HepG2 (cell line): ENCODE measurements around the gene GRIP1. TPM values are rescaled to one million over a fixed set of nuclear protein-coding genes. Genes with fewer than 3 reads are reported as not detected.

Experiments
- ATAC-seq: fragments of 200-7000 bp; cut with Tn5 transposase; 3 replicates; pipeline ENCODE4 v1.9.1; 2020; ENCODE audit warnings: mild to moderate bottlenecking, moderate library complexity
- BruUV-seq: library from RNA; stranded (reverse); fragments of 400-500 nt; replicated peaks from 2 replicates; lab custom pipeline; 2021; lab: Mats Ljungman, UMichigan
- CTCF ChIA-PET: fragments of 300-600 bp; formaldehyde crosslinking; extraction: SDS; loops from one replicate; lab custom pipeline; 2021; ENCODE audit warnings: low total read pairs, inconsistent platforms, low intra/inter-chr PET ratio; lab: Yijun Ruan, JAX
- POLR2A ChIA-PET: fragments of 350-600 bp; sonication (Branson Sonifier 250); formaldehyde crosslinking; loops from one replicate; lab custom pipeline; 2020; ENCODE audit warnings: antibody characterized with exemption, inconsistent platforms; lab: Yijun Ruan, JAX
- DNase-seq: peaks from one replicate; pipeline ENCODE4 v3.0.0-alpha.2; 2015; ENCODE audit warnings: low spot score
- FAIRE-seq: peaks from 3 replicates; lab custom pipeline; 2011; peaks lifted over from hg19 to GRCh38; lab: Jason Lieb, UNC
- H2AFZ ChIP-seq: one replicate; pipeline ENCODE4 v1.6.1; 2011; ENCODE audit warnings: low read length, inconsistent platforms
- H3K27ac ChIP-seq: fragments of 300-600 bp; 3 replicates; pipeline ENCODE4 v1.8.0; 2011; ENCODE audit warnings: mixed run types, mild to moderate bottlenecking, mixed read lengths, low read length, inconsistent platforms; ENCODE audit not compliant: insufficient read depth; ENCODE audit errors: extremely low read length
- H3K27me3 ChIP-seq, 2 experiments: fragments of 200-600 bp in 1 of 2; 2 replicates in 1 of 2; 3 replicates in 1 of 2; pipeline versions ENCODE4 v1.6.0 to v1.8.0; 2011; ENCODE audit warnings: low read length in 2 of 2, mild to moderate bottlenecking in 2 of 2, moderate library complexity in 2 of 2, inconsistent platforms in 1 of 2; ENCODE audit not compliant: insufficient read depth in 2 of 2, control insufficient read depth in 1 of 2
- H3K36me3 ChIP-seq, 2 experiments: fragments of 200-600 bp in 1 of 2; replicated peaks in 1 of 2; 2 replicates in 1 of 2; 3 replicates in 1 of 2; pipeline versions ENCODE4 v1.5.1 to v1.8.0; 2011; ENCODE audit warnings: low read length in 2 of 2, inconsistent platforms in 1 of 2; ENCODE audit not compliant: insufficient read depth in 2 of 2, control insufficient read depth in 1 of 2
- H3K4me1 ChIP-seq: 2 replicates; pipeline ENCODE4 v1.5.1; 2012; ENCODE audit warnings: low read length, inconsistent platforms; ENCODE audit not compliant: insufficient read depth
- H3K4me2 ChIP-seq: 2 replicates; pipeline ENCODE4 v1.6.0; 2011; ENCODE audit warnings: low read depth, low read length, inconsistent platforms
- H3K4me3 ChIP-seq, 3 experiments: fragments of 200-600 bp in 1 of 3; sonication (generic), shearing (Covaris generic) in 1 of 3; replicated peaks in 1 of 3; 2 replicates each; pipeline ENCODE4 v1.5.1; 2011 to 2016; ENCODE audit warnings: low read length in 3 of 3, inconsistent platforms in 2 of 3, low read depth in 2 of 3, mild to moderate bottlenecking in 2 of 3, control low read depth in 1 of 3, mixed read lengths in 1 of 3; ENCODE audit not compliant: insufficient read depth in 1 of 3
- H3K79me2 ChIP-seq: one replicate; pipeline ENCODE4 v1.6.1; 2011; ENCODE audit warnings: low read length, inconsistent platforms; ENCODE audit not compliant: insufficient read depth
- H3K9ac ChIP-seq: 2 replicates; pipeline ENCODE4 v1.6.0; 2011; ENCODE audit warnings: mild to moderate bottlenecking, low read depth, low read length, inconsistent platforms; ENCODE audit not compliant: insufficient read depth
- H3K9me3 ChIP-seq: 2 replicates; pipeline ENCODE4 v1.5.1; 2012; ENCODE audit warnings: mild to moderate bottlenecking, low read length
- H4K20me1 ChIP-seq: 2 replicates; pipeline ENCODE4 v1.6.0; 2011; ENCODE audit warnings: inconsistent platforms, mild to moderate bottlenecking, low read length, moderate library complexity; ENCODE audit not compliant: insufficient read depth
- ATF1 ChIP-seq: IDR thresholded peaks from 2 replicates; pipeline ENCODE4 v1.6.1; 2016; ENCODE audit warnings: mild to moderate bottlenecking, control low read depth
- BRD4 ChIP-seq: sonication (generic); formaldehyde crosslinking; IDR thresholded peaks from 2 replicates; pipeline ENCODE4 v1.4.0; 2020; ENCODE audit warnings: missing genetic modification reagents
- KDM4B ChIP-seq: sonication (generic); formaldehyde crosslinking; IDR thresholded peaks from 2 replicates; pipeline ENCODE4 v1.4.0; 2020; ENCODE audit warnings: missing genetic modification reagents
- KDM5B ChIP-seq: sonication (generic); formaldehyde crosslinking; IDR thresholded peaks from 2 replicates; pipeline ENCODE4 v1.4.0; 2020; ENCODE audit warnings: missing genetic modification reagents, mild to moderate bottlenecking, borderline replicate concordance
- MEIS2 ChIP-seq: sonication (generic); formaldehyde crosslinking; IDR thresholded peaks from 2 replicates; pipeline ENCODE4 v1.9.0; 2021; ENCODE audit warnings: mild to moderate bottlenecking, missing genetic modification reagents
- MTA3 ChIP-seq: sonication (generic); formaldehyde crosslinking; IDR thresholded peaks from 2 replicates; pipeline ENCODE4 v1.4.0; 2020; ENCODE audit warnings: missing genetic modification reagents
- NR3C1 ChIP-seq: sonication (generic); formaldehyde crosslinking; IDR thresholded peaks from 2 replicates; pipeline ENCODE4 v1.4.0; 2020; ENCODE audit warnings: missing genetic modification reagents
- PTBP1 ChIP-seq: fragments of 200-400 bp; formaldehyde crosslinking; IDR thresholded peaks from 2 replicates; pipeline ENCODE4 v1.6.1; 2018; ENCODE audit warnings: low read length, low read depth; ENCODE audit not compliant: poor library complexity, severe bottlenecking
- U2AF1 ChIP-seq: fragments of 200-400 bp; formaldehyde crosslinking; optimal IDR thresholded peaks from 2 replicates; pipeline ENCODE3; 2017; ENCODE audit warnings: mild to moderate bottlenecking, low read depth, low read length
- XBP1 ChIP-seq: sonication (generic); formaldehyde crosslinking; IDR thresholded peaks from 2 replicates; pipeline ENCODE4 v1.5.0; 2020; ENCODE audit warnings: missing genetic modification reagents
- ZBTB42 ChIP-seq: sonication (generic); formaldehyde crosslinking; IDR thresholded peaks from 2 replicates; pipeline ENCODE4 v1.5.0; 2020; ENCODE audit warnings: mild to moderate bottlenecking, missing genetic modification reagents
- ZFP37 ChIP-seq: sonication (generic); formaldehyde crosslinking; IDR thresholded peaks from 2 replicates; pipeline ENCODE4 v1.4.0; 2020; ENCODE audit warnings: missing genetic modification reagents, borderline replicate concordance
- ZNF292 ChIP-seq: sonication (generic); formaldehyde crosslinking; IDR thresholded peaks from 2 replicates; pipeline ENCODE4 v1.8.1; 2022; ENCODE audit warnings: mild to moderate bottlenecking, low read depth, missing genetic modification reagents, borderline replicate concordance
- ZNF547 ChIP-seq: sonication (generic); formaldehyde crosslinking; IDR thresholded peaks from 2 replicates; pipeline ENCODE4 v1.5.1; 2020; ENCODE audit warnings: mild to moderate bottlenecking, missing genetic modification reagents
- ZNF766 ChIP-seq: sonication (generic); formaldehyde crosslinking; IDR thresholded peaks from 2 replicates; pipeline ENCODE4 v1.5.0; 2020; ENCODE audit warnings: missing genetic modification reagents, borderline replicate concordance
- ZNF773 ChIP-seq: sonication (generic); formaldehyde crosslinking; IDR thresholded peaks from 2 replicates; pipeline ENCODE4 v1.4.0; 2020; ENCODE audit warnings: missing genetic modification reagents, borderline replicate concordance
- WGBS: methylation state at CpG from one replicate; pipeline ENCODE4 v1.1.6; 2017; ENCODE audit warnings: low lambda C conversion rate; 5-methylcytosine and 5-hydroxymethylcytosine counted together
- in situ Hi-C: cut with HindIII; loops from 2 replicates; pipeline ENCODE4 v1.10.0; 2017; ENCODE audit warnings: low pct_unique_long_range_greater_than_20kb; ENCODE audit not compliant: extremely low pct_ligation_motif_present
- intact Hi-C: fragments of 100-400 bp; cut with micrococcal nuclease; formaldehyde crosslinking; loops from one replicate; pipeline ENCODE4 v1.10.0; 2022; ENCODE audit not compliant: unreplicated experiment
- polyA plus RNA-seq, 8 experiments: library from polyadenylated mRNA; depleted of rRNA in 3 of 8; stranded (reverse) in 7 of 8; unstranded in 1 of 8; fragments of >200 nt; fragmentation: Illumina TruSeq in 4 of 8; extraction: Trizol in 4 of 8; gene quantifications; 2 replicates each; pipeline versions ENCODE4 v1.2.1 to v1.2.3, GENCODE V29; 2011 to 2016; ENCODE audit warnings: low read depth in 4 of 8, missing spikeins in 1 of 8, mixed read lengths in 1 of 8; ENCODE audit not compliant: insufficient read depth in 1 of 8
- total RNA-seq, 5 experiments: library from RNA; depleted of rRNA; stranded (reverse); fragments of >200 nt; fragmentation: Illumina TruSeq; extraction: Trizol; gene quantifications; 2 replicates each; pipeline ENCODE4 v1.2.3, GENCODE V29; 2016; ENCODE audit warnings: low read depth in 1 of 5
- TF ChIP-seq, protein P1 (sequence below): IDR thresholded peaks from 2 replicates; pipeline ENCODE4 v1.4.0; 2020; ENCODE audit warnings: mild to moderate bottlenecking, missing genetic modification reagents
- TF ChIP-seq, protein P2 (sequence below): sonication (generic); formaldehyde crosslinking; IDR thresholded peaks from 2 replicates; pipeline ENCODE4 v1.9.0; 2021; ENCODE audit warnings: missing genetic modification reagents, mild to moderate bottlenecking, borderline replicate concordance
- TF ChIP-seq, protein P3 (sequence below): sonication (generic); formaldehyde crosslinking; IDR thresholded peaks from 2 replicates; pipeline ENCODE4 v1.4.0; 2020; ENCODE audit warnings: mild to moderate bottlenecking, missing genetic modification reagents
- TF ChIP-seq, protein P4 (sequence below): sonication (generic); formaldehyde crosslinking; IDR thresholded peaks from 2 replicates; pipeline ENCODE4 v1.8.0; 2022; ENCODE audit warnings: low read depth, missing genetic modification reagents

The GRIP1 gene
- total and polyA plus RNA-seq, 2 of the 13 experiments (the other 11 are each of a cell fraction or from before 2014, with no cell fraction given): not detected

DNA sequence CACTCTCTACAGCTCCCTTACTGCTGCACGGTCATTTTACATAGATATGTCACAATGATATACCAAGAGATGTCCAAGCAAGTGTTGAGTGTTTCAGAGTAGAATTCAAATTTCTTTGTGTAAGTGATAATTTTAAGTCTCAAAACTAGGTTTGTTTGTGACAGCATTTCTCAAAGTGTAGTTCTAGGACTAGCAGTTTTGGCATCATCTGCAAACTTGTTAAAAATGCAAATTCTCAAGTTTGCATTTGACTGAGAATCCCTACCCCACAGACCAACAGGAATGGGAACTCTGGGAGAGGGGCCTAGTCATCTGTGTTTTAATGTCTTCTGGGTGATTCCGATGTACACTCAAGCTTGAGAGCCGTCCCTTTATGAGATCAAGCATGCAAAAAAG is 279.0 kb downstream of the GRIP1 start:
- no peak overlapping the region for H3K4me2 ChIP-seq
- H3K27me3 ChIP-seq: peaks cover 1 to 10% of the 10 kb centered on the region in 2 experiments; a peak in 1 of 5 replicates
- no peak overlapping the region for H2AFZ ChIP-seq
- H3K36me3 ChIP-seq: no peaks in the 10 kb centered on the region
- ATAC-seq (no peak), FAIRE-seq (no peak)
- 18% methylated on average over 3 of the region's 3 CpGs for WGBS
- H3K9ac ChIP-seq: no peak overlapping the region
- POLR2A ChIA-PET: no interaction called here
- TF ChIP-seq ZNF766 (no peak), MEIS2 (no peak), KDM4B (CRISPR knock-in tag) (no peak), ZNF547 (CRISPR knock-in tag) (no peak), BRD4 (CRISPR knock-in tag) (no peak), MTA3 (no peak), KDM5B (CRISPR knock-in tag) (no peak), ZFP37 (no peak), U2AF1 (no peak), ZNF292 (no peak), ZNF773 (no peak), PTBP1 (no peak), ATF1 (CRISPR knock-in tag) (no peak), ZBTB42 (CRISPR knock-in tag) (no peak), NR3C1 (CRISPR knock-in tag) (no peak), XBP1 (no peak)
- TF ChIP-seq, protein P1, sequence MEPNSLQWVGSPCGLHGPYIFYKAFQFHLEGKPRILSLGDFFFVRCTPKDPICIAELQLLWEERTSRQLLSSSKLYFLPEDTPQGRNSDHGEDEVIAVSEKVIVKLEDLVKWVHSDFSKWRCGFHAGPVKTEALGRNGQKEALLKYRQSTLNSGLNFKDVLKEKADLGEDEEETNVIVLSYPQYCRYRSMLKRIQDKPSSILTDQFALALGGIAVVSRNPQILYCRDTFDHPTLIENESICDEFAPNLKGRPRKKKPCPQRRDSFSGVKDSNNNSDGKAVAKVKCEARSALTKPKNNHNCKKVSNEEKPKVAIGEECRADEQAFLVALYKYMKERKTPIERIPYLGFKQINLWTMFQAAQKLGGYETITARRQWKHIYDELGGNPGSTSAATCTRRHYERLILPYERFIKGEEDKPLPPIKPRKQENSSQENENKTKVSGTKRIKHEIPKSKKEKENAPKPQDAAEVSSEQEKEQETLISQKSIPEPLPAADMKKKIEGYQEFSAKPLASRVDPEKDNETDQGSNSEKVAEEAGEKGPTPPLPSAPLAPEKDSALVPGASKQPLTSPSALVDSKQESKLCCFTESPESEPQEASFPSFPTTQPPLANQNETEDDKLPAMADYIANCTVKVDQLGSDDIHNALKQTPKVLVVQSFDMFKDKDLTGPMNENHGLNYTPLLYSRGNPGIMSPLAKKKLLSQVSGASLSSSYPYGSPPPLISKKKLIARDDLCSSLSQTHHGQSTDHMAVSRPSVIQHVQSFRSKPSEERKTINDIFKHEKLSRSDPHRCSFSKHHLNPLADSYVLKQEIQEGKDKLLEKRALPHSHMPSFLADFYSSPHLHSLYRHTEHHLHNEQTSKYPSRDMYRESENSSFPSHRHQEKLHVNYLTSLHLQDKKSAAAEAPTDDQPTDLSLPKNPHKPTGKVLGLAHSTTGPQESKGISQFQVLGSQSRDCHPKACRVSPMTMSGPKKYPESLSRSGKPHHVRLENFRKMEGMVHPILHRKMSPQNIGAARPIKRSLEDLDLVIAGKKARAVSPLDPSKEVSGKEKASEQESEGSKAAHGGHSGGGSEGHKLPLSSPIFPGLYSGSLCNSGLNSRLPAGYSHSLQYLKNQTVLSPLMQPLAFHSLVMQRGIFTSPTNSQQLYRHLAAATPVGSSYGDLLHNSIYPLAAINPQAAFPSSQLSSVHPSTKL: no peak
- TF ChIP-seq, protein P2, sequence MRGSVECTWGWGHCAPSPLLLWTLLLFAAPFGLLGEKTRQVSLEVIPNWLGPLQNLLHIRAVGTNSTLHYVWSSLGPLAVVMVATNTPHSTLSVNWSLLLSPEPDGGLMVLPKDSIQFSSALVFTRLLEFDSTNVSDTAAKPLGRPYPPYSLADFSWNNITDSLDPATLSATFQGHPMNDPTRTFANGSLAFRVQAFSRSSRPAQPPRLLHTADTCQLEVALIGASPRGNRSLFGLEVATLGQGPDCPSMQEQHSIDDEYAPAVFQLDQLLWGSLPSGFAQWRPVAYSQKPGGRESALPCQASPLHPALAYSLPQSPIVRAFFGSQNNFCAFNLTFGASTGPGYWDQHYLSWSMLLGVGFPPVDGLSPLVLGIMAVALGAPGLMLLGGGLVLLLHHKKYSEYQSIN (CRISPR knock-in tag): no peak
- TF ChIP-seq, protein P3, sequence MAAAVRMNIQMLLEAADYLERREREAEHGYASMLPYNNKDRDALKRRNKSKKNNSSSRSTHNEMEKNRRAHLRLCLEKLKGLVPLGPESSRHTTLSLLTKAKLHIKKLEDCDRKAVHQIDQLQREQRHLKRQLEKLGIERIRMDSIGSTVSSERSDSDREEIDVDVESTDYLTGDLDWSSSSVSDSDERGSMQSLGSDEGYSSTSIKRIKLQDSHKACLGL (CRISPR knock-in tag): no peak
- TF ChIP-seq, protein P4, sequence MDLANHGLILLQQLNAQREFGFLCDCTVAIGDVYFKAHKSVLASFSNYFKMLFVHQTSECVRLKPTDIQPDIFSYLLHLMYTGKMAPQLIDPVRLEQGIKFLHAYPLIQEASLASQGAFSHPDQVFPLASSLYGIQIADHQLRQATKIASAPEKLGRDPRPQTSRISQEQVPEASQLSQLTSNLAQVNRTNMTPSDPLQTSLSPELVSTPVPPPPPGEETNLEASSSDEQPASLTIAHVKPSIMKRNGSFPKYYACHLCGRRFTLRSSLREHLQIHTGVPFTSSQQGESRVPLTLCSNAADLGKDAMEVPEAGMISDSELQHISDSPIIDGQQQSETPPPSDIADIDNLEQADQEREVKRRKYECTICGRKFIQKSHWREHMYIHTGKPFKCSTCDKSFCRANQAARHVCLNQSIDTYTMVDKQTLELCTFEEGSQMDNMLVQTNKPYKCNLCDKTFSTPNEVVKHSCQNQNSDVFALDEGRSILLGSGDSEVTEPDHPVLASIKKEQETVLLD (CRISPR knock-in tag): no peak
- TF ChIP-seq, all 625 proteins: peak for 0
- Histone ChIP-seq H3K4me1 (no peaks in the 10 kb centered on the region), H3K4me3 (no peak overlapping the region), H4K20me1 (no peaks in the 10 kb centered on the region), H3K9me3 (no peaks in the 10 kb centered on the region), H3K27ac (no peak overlapping the region), H3K79me2 (no peaks in the 10 kb centered on the region)
- CTCF ChIA-PET: no interaction called here
- intact Hi-C loops: no loop called here
- no TSS peak for BruUV-seq
- DNase-seq: no peak
- in situ Hi-C loops: loop anchor here (10.0 kb wide), 1 partner anchor 255 kb away; no protein-coding TSS in a partner anchor
